IMR-90 (cell line): ENCODE data around the gene OR11A1. TPM values are rescaled to one million over a fixed set of nuclear protein-coding genes. Genes with fewer than 3 reads are reported as not detected.

Experiments
- ATAC-seq: fragments of 200-7000 bp; cut with Tn5 transposase; 2 replicates; pipeline ENCODE4 v1.9.1; 2020; ENCODE audit warnings: low read depth, mild to moderate bottlenecking, moderate library complexity
- BruUV-seq: library from RNA; stranded (reverse); fragments of 400-500 nt; replicated peaks from 2 replicates; lab custom pipeline; 2021; lab: Mats Ljungman, UMichigan
- CTCF ChIA-PET: fragments of 300-600 bp; formaldehyde crosslinking; extraction: SDS; loops from one replicate; lab custom pipeline; 2021; ENCODE audit warnings: antibody characterized with exemption; lab: Yijun Ruan, JAX
- POLR2A ChIA-PET: fragments of 300-600 bp; sonication (Branson Sonifier 250); formaldehyde crosslinking; loops from one replicate; lab custom pipeline; 2022; ENCODE audit warnings: antibody characterized with exemption; ENCODE audit not compliant: unreplicated experiment; lab: Charles Lee
- DNase-seq: peaks from one replicate; pipeline ENCODE4 v3.0.0; 2013
- H2AFZ ChIP-seq: replicated peaks from 2 replicates; pipeline ENCODE3; 2013; ENCODE audit warnings: low read length, mild to moderate bottlenecking; ENCODE audit not compliant: poor library complexity
- H2AK5ac ChIP-seq: 2 replicates; pipeline ENCODE4 v1.6.1; 2013; ENCODE audit warnings: low read depth, low read length, inconsistent platforms
- H2AK9ac ChIP-seq: replicated peaks from 2 replicates; pipeline ENCODE3; 2013; ENCODE audit warnings: mild to moderate bottlenecking, low read depth, low read length, moderate library complexity; ENCODE audit not compliant: poor library complexity
- H2BK120ac ChIP-seq: 2 replicates; pipeline ENCODE4 v1.6.1; 2013; ENCODE audit warnings: low read depth, low read length, inconsistent platforms
- H2BK15ac ChIP-seq: 3 replicates; pipeline ENCODE4 v1.6.1; 2013; ENCODE audit warnings: low read depth, low read length, inconsistent platforms
- H2BK20ac ChIP-seq: 2 replicates; pipeline ENCODE4 v1.6.1; 2013; ENCODE audit warnings: low read depth, mild to moderate bottlenecking, inconsistent platforms, low read length, moderate library complexity
- H2BK5ac ChIP-seq: 2 replicates; pipeline ENCODE4 v1.6.1; 2013; ENCODE audit warnings: mild to moderate bottlenecking, low read depth, low read length, inconsistent platforms; ENCODE audit not compliant: poor library complexity, severe bottlenecking
- H3K14ac ChIP-seq: replicated peaks from 2 replicates; pipeline ENCODE4 v1.6.1; 2013; ENCODE audit warnings: low read depth, low read length, inconsistent platforms
- H3K18ac ChIP-seq: 2 replicates; pipeline ENCODE4 v1.6.1; 2013; ENCODE audit warnings: low read depth, low read length, control low read depth
- H3K23ac ChIP-seq: 2 replicates; pipeline ENCODE4 v1.6.1; 2013; ENCODE audit warnings: low read depth, low read length, inconsistent platforms
- H3K27ac ChIP-seq: 2 replicates; pipeline ENCODE4 v1.5.1; 2013; ENCODE audit warnings: mild to moderate bottlenecking, control low read depth, low read length; ENCODE audit not compliant: insufficient read depth
- H3K27me3 ChIP-seq: 2 replicates; pipeline ENCODE4 v1.6.1; 2013; ENCODE audit warnings: low read length; ENCODE audit not compliant: control insufficient read depth, insufficient read depth
- H3K36me3 ChIP-seq: 2 replicates; pipeline ENCODE4 v1.6.1; 2013; ENCODE audit warnings: low read length, mixed read lengths; ENCODE audit not compliant: control insufficient read depth, insufficient read depth
- H3K4ac ChIP-seq: 2 replicates; pipeline ENCODE4 v1.6.1; 2013; ENCODE audit warnings: low read depth, low read length, inconsistent platforms
- H3K4me1 ChIP-seq: 2 replicates; pipeline ENCODE4 v1.6.1; 2013; ENCODE audit warnings: low read length, mixed read lengths; ENCODE audit not compliant: control insufficient read depth, insufficient read depth
- H3K4me2 ChIP-seq: 2 replicates; pipeline ENCODE4 v1.6.1; 2013; ENCODE audit warnings: low read depth, mild to moderate bottlenecking, control low read depth, low read length, moderate library complexity
- H3K4me3 ChIP-seq: 2 replicates; pipeline ENCODE4 v1.5.1; 2013; ENCODE audit warnings: low read depth, mild to moderate bottlenecking, control low read depth, low read length, moderate library complexity; ENCODE audit not compliant: insufficient read depth
- H3K56ac ChIP-seq: 2 replicates; pipeline ENCODE4 v1.6.1; 2013; ENCODE audit warnings: low read length, inconsistent platforms; ENCODE audit not compliant: insufficient read depth; ENCODE audit errors: extremely low read depth
- H3K79me1 ChIP-seq, 2 experiments: 2 replicates each; pipeline ENCODE4 v1.6.1; 2013; ENCODE audit warnings: low read length in 2 of 2, inconsistent platforms in 1 of 2, low read depth in 1 of 2
- H3K9ac ChIP-seq: 2 replicates; pipeline ENCODE4 v1.6.1; 2013; ENCODE audit warnings: low read depth, low read length, control low read depth
- H3K9me1 ChIP-seq: 2 replicates; pipeline ENCODE4 v1.6.1; 2013; ENCODE audit warnings: low read length, inconsistent platforms; ENCODE audit not compliant: insufficient read depth
- H3K9me3 ChIP-seq: 2 replicates; pipeline ENCODE4 v1.6.1; 2013; ENCODE audit warnings: low read length; ENCODE audit not compliant: control insufficient read depth, insufficient read depth
- H4K20me1 ChIP-seq: 2 replicates; pipeline ENCODE4 v1.6.1; 2013; ENCODE audit warnings: low read length, inconsistent platforms; ENCODE audit not compliant: insufficient read depth
- H4K5ac ChIP-seq: 2 replicates; pipeline ENCODE4 v1.6.1; 2013; ENCODE audit warnings: mild to moderate bottlenecking, low read depth, low read length, control low read depth
- H4K8ac ChIP-seq, 2 experiments: 2 replicates each; pipeline ENCODE4 v1.6.1; 2013; ENCODE audit warnings: low read depth in 2 of 2, low read length in 2 of 2, control low read depth in 1 of 2, inconsistent platforms in 1 of 2
- H4K91ac ChIP-seq: 2 replicates; pipeline ENCODE4 v1.6.1; 2013; ENCODE audit warnings: low read depth, low read length, inconsistent platforms; ENCODE audit not compliant: insufficient read depth
- BHLHE40 ChIP-seq: fragments of 150-350 bp; IDR thresholded peaks from 2 replicates; pipeline ENCODE4 v1.6.1; 2016; ENCODE audit warnings: mild to moderate bottlenecking, low read depth, low read length
- CEBPB ChIP-seq: IDR thresholded peaks from 2 replicates; pipeline ENCODE4 v1.6.1; 2012; ENCODE audit warnings: low read depth, low read length, improper control_type of control experiment
- CHD1 ChIP-seq: IDR thresholded peaks from 2 replicates; pipeline ENCODE4 v1.6.1; 2012; ENCODE audit warnings: low read depth, low read length, improper control_type of control experiment
- FOS ChIP-seq: fragments of 150-350 bp; IDR thresholded peaks from 2 replicates; pipeline ENCODE4 v1.6.1; 2016; ENCODE audit warnings: low read depth, low read length
- MAFK ChIP-seq: IDR thresholded peaks from 2 replicates; pipeline ENCODE4 v1.6.1; 2012; ENCODE audit warnings: low read depth, low read length, improper control_type of control experiment
- MAZ ChIP-seq: IDR thresholded peaks from 2 replicates; pipeline ENCODE4 v1.6.1; 2012; ENCODE audit warnings: low read depth, mild to moderate bottlenecking, low read length, improper control_type of control experiment, moderate library complexity, borderline replicate concordance
- MXI1 ChIP-seq: IDR thresholded peaks from 2 replicates; pipeline ENCODE4 v1.6.1; 2012; ENCODE audit warnings: low read depth, mild to moderate bottlenecking, low read length, moderate library complexity, borderline replicate concordance
- NFE2L2 ChIP-seq: fragments of 150-350 bp; IDR thresholded peaks from 2 replicates; pipeline ENCODE4 v1.6.1; 2016; ENCODE audit warnings: low read depth, mild to moderate bottlenecking, low read length
- POLR2A ChIP-seq: IDR thresholded peaks from 2 replicates; pipeline ENCODE4 v1.6.1; 2012; ENCODE audit warnings: mild to moderate bottlenecking, low read depth, low read length
- RAD21 ChIP-seq: IDR thresholded peaks from 2 replicates; pipeline ENCODE4 v1.6.1; 2012; ENCODE audit warnings: low read length, improper control_type of control experiment
- RCOR1 ChIP-seq: IDR thresholded peaks from 2 replicates; pipeline ENCODE4 v1.6.1; 2012; ENCODE audit warnings: mild to moderate bottlenecking, low read length, improper control_type of control experiment; ENCODE audit not compliant: insufficient replicate concordance
- RFX5 ChIP-seq: IDR thresholded peaks from 2 replicates; pipeline ENCODE4 v1.8.0; 2012; ENCODE audit warnings: low read depth, mild to moderate bottlenecking, low read length, moderate library complexity
- SMC3 ChIP-seq: fragments of 150-350 bp; IDR thresholded peaks from 2 replicates; pipeline ENCODE4 v1.6.1; 2016; ENCODE audit warnings: low read depth, mild to moderate bottlenecking, antibody characterized with exemption, low read length, moderate library complexity
- WGBS, 2 experiments: methylation state at CpG; one replicate each; pipeline versions ENCODE4 v1.1.5 to v1.1.7; 2013; ENCODE audit warnings: missing lambda C conversion rate in 2 of 2; ENCODE audit not compliant: insufficient read length in 1 of 2; ENCODE audit errors: extremely low coverage in 2 of 2; 5-methylcytosine and 5-hydroxymethylcytosine counted together
- dilution Hi-C: fragments of 300-500 bp; cut with HindIII; formaldehyde crosslinking; loops from one replicate; pipeline ENCODE4 v1.14.3; 2018; ENCODE audit warnings: low sequenced_read_pairs; ENCODE audit not compliant: unreplicated experiment
- in situ Hi-C: fragments of 300-500 bp; cut with MboI; formaldehyde crosslinking; loops from 3 replicates; pipeline ENCODE4 v1.14.3; 2019; ENCODE audit warnings: low sequenced_read_pairs, inconsistent platforms, mixed read lengths
- intact Hi-C: fragments of 100-400 bp; cut with micrococcal nuclease; formaldehyde crosslinking; loops from 2 replicates; pipeline ENCODE4 v1.10.0; 2022
- polyA plus RNA-seq, 3 experiments: library from polyadenylated mRNA; depleted of rRNA; stranded (reverse); fragments of >200 nt; gene quantifications; 2 replicates each; pipeline ENCODE4 v1.2.3, GENCODE V29; 2012; ENCODE audit warnings: low replicate concordance in 1 of 3
- total RNA-seq: library from RNA; depleted of rRNA; stranded (reverse); fragments of >200 nt; gene quantifications from 2 replicates; pipeline ENCODE4 v1.2.3, GENCODE V29; 2012
- TF ChIP-seq, protein P1 (sequence below): fragments of 150-350 bp; IDR thresholded peaks from 2 replicates; pipeline ENCODE4 v1.6.1; 2017; ENCODE audit warnings: mild to moderate bottlenecking, antibody characterized with exemption, low read length, low read depth
- TF ChIP-seq, protein P2 (sequence below): conservative IDR thresholded peaks from 2 replicates; pipeline ENCODE4 v1.5.1; 2012; ENCODE audit warnings: mild to moderate bottlenecking, low read depth, low read length, improper control_type of control experiment
- TF ChIP-seq, protein P3 (sequence below): fragments of 150-350 bp; IDR thresholded peaks from 2 replicates; pipeline ENCODE4 v1.6.1; 2016; ENCODE audit warnings: low read depth, mild to moderate bottlenecking, low read length, moderate library complexity, borderline replicate concordance

Gene OR11A1
- total and polyA plus RNA-seq, 2 of the 4 experiments (the other 2 are of a cell fraction): not detected

DNA sequence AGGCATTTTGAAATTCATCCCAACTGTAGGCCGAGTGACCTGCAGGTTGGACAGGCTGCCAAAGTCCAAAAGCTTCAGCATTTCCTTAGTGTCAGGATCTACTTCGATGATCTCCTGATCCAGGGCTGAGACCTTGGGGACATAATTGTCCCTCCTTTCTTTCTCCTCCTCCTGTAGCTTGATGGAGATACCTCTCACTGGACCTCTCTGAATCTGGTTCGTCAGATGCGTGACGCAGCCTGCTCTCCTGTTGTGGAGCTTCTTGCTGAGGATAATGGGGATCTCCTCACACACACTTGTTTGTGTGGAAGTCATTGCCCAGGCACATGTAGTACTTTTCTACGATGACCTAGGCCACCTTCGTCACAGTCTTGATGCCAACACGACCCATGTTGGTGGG is 32.4 kb upstream of the OR11A1 start:
- Histone ChIP-seq H2AFZ (no peak overlapping the region), H2BK120ac (no peak overlapping the region), H2BK15ac (no peak overlapping the region), H3K4me1 (no peaks in the 10 kb centered on the region), H3K4ac (no peak overlapping the region), H4K91ac (no peak overlapping the region), H3K4me2 (no peak overlapping the region), H2BK5ac (no peak overlapping the region), H3K27me3 (no peaks in the 10 kb centered on the region), H3K9ac (no peak overlapping the region), H3K27ac (no peak overlapping the region), H3K18ac (no peak overlapping the region), H2BK20ac (no peak overlapping the region), H3K23ac (no peak overlapping the region), H3K79me1 (no peaks in the 10 kb centered on the region), H3K9me1 (no peaks in the 10 kb centered on the region), H3K4me3 (no peak overlapping the region), H4K8ac (no peak overlapping the region), H2AK5ac (no peak overlapping the region), H3K14ac (no peak overlapping the region), H2AK9ac (no peak overlapping the region), H3K9me3 (peaks cover 11% of the 10 kb centered on the region), H4K5ac (no peak overlapping the region), H3K56ac (no peak overlapping the region), H4K20me1 (no peaks in the 10 kb centered on the region), H3K36me3 (no peaks in the 10 kb centered on the region)
- ATAC-seq (no peak), DNase-seq (no peak)
- 67% methylated on average over 1 of the region's 8 CpGs; no CpG with 5 or more reads in 1 of the 2 experiments for WGBS, 2 experiments
- in situ Hi-C loops (no loop called here), dilution Hi-C loops (no loop called here), intact Hi-C loops (no loop called here)
- no TSS peak for BruUV-seq
- CTCF ChIA-PET: no interaction called here
- POLR2A ChIA-PET: no interaction called here
- TF ChIP-seq SMC3: no peak
- TF ChIP-seq RCOR1: no peak
- TF ChIP-seq RAD21: no peak
- no peak for TF ChIP-seq MXI1
- TF ChIP-seq FOS: no peak
- no peak for TF ChIP-seq POLR2A
- no peak for TF ChIP-seq MAFK
- TF ChIP-seq NFE2L2: no peak
- TF ChIP-seq, protein P1, sequence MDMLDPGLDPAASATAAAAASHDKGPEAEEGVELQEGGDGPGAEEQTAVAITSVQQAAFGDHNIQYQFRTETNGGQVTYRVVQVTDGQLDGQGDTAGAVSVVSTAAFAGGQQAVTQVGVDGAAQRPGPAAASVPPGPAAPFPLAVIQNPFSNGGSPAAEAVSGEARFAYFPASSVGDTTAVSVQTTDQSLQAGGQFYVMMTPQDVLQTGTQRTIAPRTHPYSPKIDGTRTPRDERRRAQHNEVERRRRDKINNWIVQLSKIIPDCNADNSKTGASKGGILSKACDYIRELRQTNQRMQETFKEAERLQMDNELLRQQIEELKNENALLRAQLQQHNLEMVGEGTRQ: no peak
- no peak for TF ChIP-seq CEBPB
- no peak for TF ChIP-seq MAZ
- TF ChIP-seq, protein P2, sequence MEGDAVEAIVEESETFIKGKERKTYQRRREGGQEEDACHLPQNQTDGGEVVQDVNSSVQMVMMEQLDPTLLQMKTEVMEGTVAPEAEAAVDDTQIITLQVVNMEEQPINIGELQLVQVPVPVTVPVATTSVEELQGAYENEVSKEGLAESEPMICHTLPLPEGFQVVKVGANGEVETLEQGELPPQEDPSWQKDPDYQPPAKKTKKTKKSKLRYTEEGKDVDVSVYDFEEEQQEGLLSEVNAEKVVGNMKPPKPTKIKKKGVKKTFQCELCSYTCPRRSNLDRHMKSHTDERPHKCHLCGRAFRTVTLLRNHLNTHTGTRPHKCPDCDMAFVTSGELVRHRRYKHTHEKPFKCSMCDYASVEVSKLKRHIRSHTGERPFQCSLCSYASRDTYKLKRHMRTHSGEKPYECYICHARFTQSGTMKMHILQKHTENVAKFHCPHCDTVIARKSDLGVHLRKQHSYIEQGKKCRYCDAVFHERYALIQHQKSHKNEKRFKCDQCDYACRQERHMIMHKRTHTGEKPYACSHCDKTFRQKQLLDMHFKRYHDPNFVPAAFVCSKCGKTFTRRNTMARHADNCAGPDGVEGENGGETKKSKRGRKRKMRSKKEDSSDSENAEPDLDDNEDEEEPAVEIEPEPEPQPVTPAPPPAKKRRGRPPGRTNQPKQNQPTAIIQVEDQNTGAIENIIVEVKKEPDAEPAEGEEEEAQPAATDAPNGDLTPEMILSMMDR: no peak
- TF ChIP-seq, protein P3, sequence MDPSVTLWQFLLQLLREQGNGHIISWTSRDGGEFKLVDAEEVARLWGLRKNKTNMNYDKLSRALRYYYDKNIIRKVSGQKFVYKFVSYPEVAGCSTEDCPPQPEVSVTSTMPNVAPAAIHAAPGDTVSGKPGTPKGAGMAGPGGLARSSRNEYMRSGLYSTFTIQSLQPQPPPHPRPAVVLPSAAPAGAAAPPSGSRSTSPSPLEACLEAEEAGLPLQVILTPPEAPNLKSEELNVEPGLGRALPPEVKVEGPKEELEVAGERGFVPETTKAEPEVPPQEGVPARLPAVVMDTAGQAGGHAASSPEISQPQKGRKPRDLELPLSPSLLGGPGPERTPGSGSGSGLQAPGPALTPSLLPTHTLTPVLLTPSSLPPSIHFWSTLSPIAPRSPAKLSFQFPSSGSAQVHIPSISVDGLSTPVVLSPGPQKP: no peak
- no peak for TF ChIP-seq BHLHE40
- TF ChIP-seq CHD1: no peak
- no peak for TF ChIP-seq RFX5
